ENCODE measurements around the gene SLC51B.
A peak's percentile ranks its signal among the peaks of the same experiment; 100 is the strongest.

SLC51B gene

GRCh38 chr15:65029736-65030208 lies 15.4 kb upstream of the SLC51B start:
- CTCF ChIA-PET = interaction anchor here (0.6 kb wide), 1 partner anchor 262 kb away, joined by 3 read pairs; no protein-coding TSS in a partner anchor

GRCh38 chr15:65032801-65033537 lies 12.2 kb upstream of the SLC51B start:
- ChIA-PET CTCF (interaction anchor here (0.7 to 1.3 kb wide), 3 partner anchors 110 to 265 kb away, joined by 3 read pairs; no protein-coding TSS in a partner anchor), POLR2A (ENCODE audit: low non-redundant PET) (no interaction called here)
- DNase-seq (ENCODE audit: low spot score) = no peak
- TF ChIP-seq CTCF (conservative IDR thresholded peaks at IDR 0.05; ENCODE audit: low read depth) = no peak; the same call in 1 of the 2 replicates
- H3K27ac ChIP-seq = no peak overlapping the region

More at GRCh38 chr15:65029736-65030208, 15.4 kb upstream of the SLC51B start:
- DNase-seq (ENCODE audit: low spot score) = no peak
- peak overlapping the region; percentile 66 for H3K27ac ChIP-seq
- TF ChIP-seq CTCF (conservative IDR thresholded peaks at IDR 0.05; ENCODE audit: low read depth) = no peak
- POLR2A ChIA-PET (ENCODE audit: low non-redundant PET) = no interaction called here

- peak; percentile 79 for TF ChIP-seq CTCF (conservative IDR thresholded peaks at IDR 0.05; ENCODE audit: low read depth)
- H3K27ac ChIP-seq = no peak overlapping the region
- CTCF ChIA-PET = interaction anchor here (0.6 to 1.3 kb wide), 12 partner anchors 20 to 340 kb away, joined by 3 to 5 read pairs (median 3); partner anchors contain the start of gene PARP16
- POLR2A ChIA-PET (ENCODE audit: low non-redundant PET) = no interaction called here
- DNase-seq (ENCODE audit: low spot score) = peak; percentile 49
Observed at GRCh38 chr15:65033659-65034269, 11.4 kb upstream of the SLC51B start.

GRCh38 chr15:65034719-65035118 lies 10.5 kb upstream of the SLC51B start:
- DNase-seq (ENCODE audit: low spot score) = no peak
- CTCF ChIA-PET = interaction anchor here (0.5 to 0.7 kb wide), 4 partner anchors 14 to 156 kb away, joined by 3 to 4 read pairs (median 3); no protein-coding TSS in a partner anchor
- POLR2A ChIA-PET (ENCODE audit: low non-redundant PET) = no interaction called here
- H3K27ac ChIP-seq = no peak overlapping the region
- no peak for TF ChIP-seq CTCF (conservative IDR thresholded peaks at IDR 0.05; ENCODE audit: low read depth)

GRCh38 chr15:65037309-65037708 lies 7.9 kb upstream of the SLC51B start:
- CTCF ChIA-PET = no interaction called here
- POLR2A ChIA-PET (ENCODE audit: low non-redundant PET) = no interaction called here
- no peak overlapping the region for H3K27ac ChIP-seq
- DNase-seq (ENCODE audit: low spot score) = no peak
- no peak for TF ChIP-seq CTCF (conservative IDR thresholded peaks at IDR 0.05; ENCODE audit: low read depth)

GRCh38 chr15:65038428-65038827 lies 6.8 kb upstream of the SLC51B start:
- DNase-seq (ENCODE audit: low spot score) = no peak
- POLR2A ChIA-PET (ENCODE audit: low non-redundant PET) = no interaction called here
- CTCF ChIA-PET = interaction anchor here (0.7 kb wide), 2 partner anchors 17 to 71 kb away, joined by 3 to 4 read pairs; no protein-coding TSS in a partner anchor
- no peak overlapping the region for H3K27ac ChIP-seq
- TF ChIP-seq CTCF (conservative IDR thresholded peaks at IDR 0.05; ENCODE audit: low read depth) = no peak

Data from RWPE1 (cell line).